IPS-15b (cell line): ENCODE results near the gene USP17L30.
"Not testable (repeated sequence)": the region's sequence is repeated elsewhere in the genome, so short reads cannot be mapped to it uniquely, and the experiment has no call there.

Experiments
- H3K27me3 ChIP-seq: one replicate; pipeline ENCODE4 v1.6.1; 2013; ENCODE audit warnings: low read length; ENCODE audit not compliant: control insufficient read depth, insufficient read depth
- H3K36me3 ChIP-seq: one replicate; pipeline ENCODE4 v1.6.1; 2013; ENCODE audit warnings: low read length; ENCODE audit not compliant: control insufficient read depth, insufficient read depth
- H3K4me1 ChIP-seq: one replicate; pipeline ENCODE4 v1.6.1; 2013; ENCODE audit warnings: mild to moderate bottlenecking, low read length; ENCODE audit not compliant: control insufficient read depth, insufficient read depth
- H3K4me3 ChIP-seq: one replicate; pipeline ENCODE4 v1.5.1; 2013; ENCODE audit warnings: low read depth, low read length
- H3K9ac ChIP-seq: one replicate; pipeline ENCODE4 v1.6.1; 2013; ENCODE audit warnings: low read depth, mild to moderate bottlenecking, low read length
- H3K9me3 ChIP-seq: one replicate; pipeline ENCODE4 v1.6.1; 2013; ENCODE audit warnings: mild to moderate bottlenecking, low read length; ENCODE audit not compliant: control insufficient read depth, insufficient read depth

Gene USP17L30

DNA sequence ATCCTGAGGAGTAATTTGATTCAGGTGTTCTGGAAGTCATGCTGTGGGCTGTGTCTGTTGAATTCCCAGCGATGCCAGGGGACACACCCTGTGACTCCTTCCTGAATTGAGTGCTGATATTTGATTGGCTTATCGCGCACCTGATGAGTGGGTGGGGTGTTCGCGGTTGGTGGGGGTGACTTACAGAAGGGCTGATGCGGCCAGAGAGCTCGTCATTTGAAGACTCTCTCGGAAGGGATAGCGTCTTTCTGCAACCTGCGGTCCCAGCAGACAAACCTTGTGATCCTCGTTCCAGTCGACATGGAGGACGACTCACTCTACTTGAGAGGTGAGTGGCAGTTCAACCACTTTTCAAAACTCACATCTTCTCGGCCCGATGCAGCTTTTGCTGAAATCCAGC, at the start of gene USP17L30:
Gene USP17L30 (plus strand): TSS at position 301 of the 400 bp plus-strand sequence. CDS start 0 bp downstream, at position 301.
- not testable (repeated sequence) for H3K9ac ChIP-seq, H3K27me3 ChIP-seq, H3K9me3 ChIP-seq, H3K36me3 ChIP-seq, H3K4me3 ChIP-seq, H3K4me1 ChIP-seq

GRCh38 chr4:9324191-9324590, 38.7 kb upstream of the USP17L30 start:
- H3K4me3 ChIP-seq, H3K36me3 ChIP-seq, H3K9me3 ChIP-seq, H3K4me1 ChIP-seq, H3K27me3 ChIP-seq, H3K9ac ChIP-seq: not testable (repeated sequence)

DNA sequence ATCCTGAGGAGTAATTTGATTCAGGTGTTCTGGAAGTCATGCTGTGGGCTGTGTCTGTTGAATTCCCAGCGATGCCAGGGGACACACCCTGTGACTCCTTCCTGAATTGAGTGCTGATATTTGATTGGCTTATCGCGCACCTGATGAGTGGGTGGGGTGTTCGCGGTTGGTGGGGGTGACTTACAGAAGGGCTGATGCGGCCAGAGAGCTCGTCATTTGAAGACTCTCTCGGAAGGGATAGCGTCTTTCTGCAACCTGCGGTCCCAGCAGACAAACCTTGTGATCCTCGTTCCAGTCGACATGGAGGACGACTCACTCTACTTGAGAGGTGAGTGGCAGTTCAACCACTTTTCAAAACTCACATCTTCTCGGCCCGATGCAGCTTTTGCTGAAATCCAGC, 38.1 kb upstream of the USP17L30 start, which contains the start of gene USP17L24:
Gene USP17L24 (plus strand): TSS at position 301 of the 400 bp plus-strand sequence. CDS start 0 bp downstream, at position 301.
- not testable (repeated sequence) for H3K9me3 ChIP-seq, H3K4me3 ChIP-seq, H3K4me1 ChIP-seq, H3K36me3 ChIP-seq, H3K9ac ChIP-seq, H3K27me3 ChIP-seq

- not testable (repeated sequence) for H3K27me3 ChIP-seq, H3K4me1 ChIP-seq, H3K4me3 ChIP-seq, H3K9me3 ChIP-seq, H3K36me3 ChIP-seq, H3K9ac ChIP-seq
These were observed 33.3 kb upstream of the USP17L30 start, which contains the start of gene USP17L25 for GRCh38 chr4:9329611-9330010. USP17L25 (plus strand) TSS chr4:9329911; CDS start chr4:9329911, 0 bp downstream.

- H3K27me3 ChIP-seq, H3K36me3 ChIP-seq, H3K4me3 ChIP-seq, H3K9ac ChIP-seq, H3K9me3 ChIP-seq, H3K4me1 ChIP-seq: not testable (repeated sequence)
These were observed 28.6 kb upstream of the USP17L30 start, which contains the start of gene USP17L26 for GRCh38 chr4:9334358-9334757. USP17L26 (plus strand) TSS chr4:9334658; CDS start chr4:9334658, 0 bp downstream.

GRCh38 chr4:9339103-9339502, 23.8 kb upstream of the USP17L30 start, which contains the start of gene USP17L5:
USP17L5 (plus strand) TSS chr4:9339403; CDS start chr4:9339403, 0 bp downstream.
- not testable (repeated sequence) for H3K27me3 ChIP-seq, H3K4me1 ChIP-seq, H3K36me3 ChIP-seq

GRCh38 chr4:9343848-9344247, 19.1 kb upstream of the USP17L30 start, which contains the start of gene USP17L27:
USP17L27 (plus strand) TSS chr4:9344148; CDS start chr4:9344148, 0 bp downstream.
- not testable (repeated sequence) for H3K27me3 ChIP-seq, H3K36me3 ChIP-seq, H3K9ac ChIP-seq, H3K4me1 ChIP-seq, H3K4me3 ChIP-seq, H3K9me3 ChIP-seq

More at GRCh38 chr4:9339103-9339502, 23.8 kb upstream of the USP17L30 start, which contains the start of gene USP17L5:
- H3K9ac ChIP-seq, H3K9me3 ChIP-seq, H3K4me3 ChIP-seq: not testable (repeated sequence)

DNA sequence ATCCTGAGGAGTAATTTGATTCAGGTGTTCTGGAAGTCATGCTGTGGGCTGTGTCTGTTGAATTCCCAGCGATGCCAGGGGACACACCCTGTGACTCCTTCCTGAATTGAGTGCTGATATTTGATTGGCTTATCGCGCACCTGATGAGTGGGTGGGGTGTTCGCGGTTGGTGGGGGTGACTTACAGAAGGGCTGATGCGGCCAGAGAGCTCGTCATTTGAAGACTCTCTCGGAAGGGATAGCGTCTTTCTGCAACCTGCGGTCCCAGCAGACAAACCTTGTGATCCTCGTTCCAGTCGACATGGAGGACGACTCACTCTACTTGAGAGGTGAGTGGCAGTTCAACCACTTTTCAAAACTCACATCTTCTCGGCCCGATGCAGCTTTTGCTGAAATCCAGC, 14.3 kb upstream of the USP17L30 start, which contains the start of gene USP17L28:
Gene USP17L28 (plus strand): TSS at position 301 of the 400 bp plus-strand sequence. CDS start 0 bp downstream, at position 301.
- not testable (repeated sequence) for H3K27me3 ChIP-seq, H3K9ac ChIP-seq, H3K36me3 ChIP-seq, H3K4me3 ChIP-seq, H3K9me3 ChIP-seq, H3K4me1 ChIP-seq

DNA sequence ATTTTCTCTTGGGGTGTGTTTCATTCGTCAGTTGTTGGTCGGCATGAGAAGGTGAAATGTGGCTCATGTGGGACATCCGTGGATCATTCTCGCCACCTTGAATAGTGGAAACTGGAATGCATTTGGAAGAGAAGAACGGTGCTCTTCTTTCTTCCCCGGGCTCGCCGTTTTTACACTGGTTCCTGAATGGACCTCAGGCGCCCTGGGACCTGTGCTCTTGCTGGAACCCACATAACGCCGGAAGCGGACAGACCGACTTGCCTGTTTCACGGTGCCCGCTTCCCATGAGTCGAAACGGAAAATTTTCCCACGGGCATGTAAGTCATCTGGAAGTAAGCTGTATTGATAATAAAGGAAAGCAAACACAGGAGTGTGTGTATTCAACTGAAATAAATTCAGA, 12.1 kb upstream of the USP17L30 start:
- not testable (repeated sequence) for H3K4me3 ChIP-seq, H3K9me3 ChIP-seq, H3K9ac ChIP-seq, H3K4me1 ChIP-seq, H3K36me3 ChIP-seq, H3K27me3 ChIP-seq

DNA sequence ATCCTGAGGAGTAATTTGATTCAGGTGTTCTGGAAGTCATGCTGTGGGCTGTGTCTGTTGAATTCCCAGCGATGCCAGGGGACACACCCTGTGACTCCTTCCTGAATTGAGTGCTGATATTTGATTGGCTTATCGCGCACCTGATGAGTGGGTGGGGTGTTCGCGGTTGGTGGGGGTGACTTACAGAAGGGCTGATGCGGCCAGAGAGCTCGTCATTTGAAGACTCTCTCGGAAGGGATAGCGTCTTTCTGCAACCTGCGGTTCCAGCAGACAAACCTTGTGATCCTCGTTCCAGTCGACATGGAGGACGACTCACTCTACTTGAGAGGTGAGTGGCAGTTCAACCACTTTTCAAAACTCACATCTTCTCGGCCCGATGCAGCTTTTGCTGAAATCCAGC, 9.6 kb upstream of the USP17L30 start, which contains the start of gene USP17L29:
Gene USP17L29 (plus strand): TSS at position 301 of the 400 bp plus-strand sequence. CDS start 0 bp downstream, at position 301.
- not testable (repeated sequence) for H3K4me1 ChIP-seq, H3K36me3 ChIP-seq, H3K9me3 ChIP-seq, H3K4me3 ChIP-seq, H3K9ac ChIP-seq, H3K27me3 ChIP-seq

DNA sequence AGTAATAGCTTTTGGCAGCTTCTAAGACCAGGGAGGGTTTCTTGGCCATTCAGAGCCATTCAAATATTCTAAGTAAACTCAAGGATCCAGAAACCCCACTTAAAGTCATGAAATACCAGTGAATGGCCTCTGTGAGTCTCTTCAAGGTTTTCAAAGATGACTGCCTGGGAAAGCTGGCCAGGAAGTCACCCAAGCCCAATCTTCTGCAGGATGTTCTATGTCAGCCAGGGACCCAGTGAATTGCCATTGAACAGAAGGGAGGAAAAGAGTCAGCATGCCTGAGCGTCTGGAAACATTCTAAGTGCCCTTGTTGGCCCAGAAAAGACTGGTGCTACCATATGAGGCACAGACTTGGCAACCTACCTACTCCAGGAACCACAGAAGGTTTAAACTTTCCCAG, 17.0 kb downstream of the USP17L30 start:
- H3K27me3 ChIP-seq, H3K4me3 ChIP-seq, H3K36me3 ChIP-seq, H3K4me1 ChIP-seq, H3K9ac ChIP-seq, H3K9me3 ChIP-seq: not testable (repeated sequence)

- not testable (repeated sequence) for H3K9ac ChIP-seq, H3K9me3 ChIP-seq, H3K36me3 ChIP-seq, H3K27me3 ChIP-seq, H3K4me1 ChIP-seq
- H3K4me3 ChIP-seq = peak overlapping the region; percentile 31
These were observed 18.1 kb downstream of the USP17L30 start for GRCh38 chr4:9381012-9381534.
